ENCODE data around the gene CNTNAP2.

Gene CNTNAP2

DNA sequence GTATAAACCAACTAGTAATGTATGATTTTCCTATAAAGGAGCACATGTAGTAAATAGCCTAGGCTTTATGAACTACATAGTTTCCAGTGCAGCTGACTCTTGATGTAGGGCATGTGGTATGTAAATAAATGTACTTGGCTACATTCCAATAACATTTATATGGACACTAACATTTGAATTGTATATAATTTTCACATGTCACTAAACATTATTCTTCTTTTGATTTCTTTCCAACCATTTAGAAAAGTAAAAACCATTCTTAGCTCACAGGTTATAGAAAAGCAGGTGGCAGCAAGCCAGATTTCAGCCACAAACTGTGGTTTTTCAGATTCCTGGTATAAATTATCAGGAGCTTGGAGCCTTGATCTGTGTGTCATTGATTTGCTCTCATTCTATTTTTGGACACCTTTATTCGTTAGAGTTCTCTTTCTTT is 1182.0 kb downstream of the CNTNAP2 start:
- no peak for DNase-seq (ENCODE audit: low spot score)
- TF ChIP-seq, protein P1, sequence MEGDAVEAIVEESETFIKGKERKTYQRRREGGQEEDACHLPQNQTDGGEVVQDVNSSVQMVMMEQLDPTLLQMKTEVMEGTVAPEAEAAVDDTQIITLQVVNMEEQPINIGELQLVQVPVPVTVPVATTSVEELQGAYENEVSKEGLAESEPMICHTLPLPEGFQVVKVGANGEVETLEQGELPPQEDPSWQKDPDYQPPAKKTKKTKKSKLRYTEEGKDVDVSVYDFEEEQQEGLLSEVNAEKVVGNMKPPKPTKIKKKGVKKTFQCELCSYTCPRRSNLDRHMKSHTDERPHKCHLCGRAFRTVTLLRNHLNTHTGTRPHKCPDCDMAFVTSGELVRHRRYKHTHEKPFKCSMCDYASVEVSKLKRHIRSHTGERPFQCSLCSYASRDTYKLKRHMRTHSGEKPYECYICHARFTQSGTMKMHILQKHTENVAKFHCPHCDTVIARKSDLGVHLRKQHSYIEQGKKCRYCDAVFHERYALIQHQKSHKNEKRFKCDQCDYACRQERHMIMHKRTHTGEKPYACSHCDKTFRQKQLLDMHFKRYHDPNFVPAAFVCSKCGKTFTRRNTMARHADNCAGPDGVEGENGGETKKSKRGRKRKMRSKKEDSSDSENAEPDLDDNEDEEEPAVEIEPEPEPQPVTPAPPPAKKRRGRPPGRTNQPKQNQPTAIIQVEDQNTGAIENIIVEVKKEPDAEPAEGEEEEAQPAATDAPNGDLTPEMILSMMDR (IDR thresholded peaks at IDR 0.05) = no peak

DNA sequence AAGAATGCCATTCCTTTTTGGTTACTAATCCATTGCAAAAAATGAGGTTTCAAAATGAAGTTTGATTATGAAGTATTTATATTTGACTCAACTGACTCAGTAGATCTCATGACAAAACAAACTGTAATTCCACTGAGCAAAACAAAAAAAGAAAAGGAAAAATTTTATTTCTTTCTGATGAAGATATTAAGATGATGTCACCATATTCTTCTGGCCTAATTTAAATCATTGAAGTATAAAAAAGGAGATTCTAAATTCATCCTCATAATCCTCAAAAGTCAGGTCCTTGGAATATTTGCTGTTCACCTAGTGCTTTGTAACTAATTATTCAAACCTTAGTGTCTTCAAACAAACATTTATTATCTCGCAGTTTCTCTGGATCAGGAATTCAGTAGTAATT is 1183.7 kb downstream of the CNTNAP2 start:
- DNase-seq (ENCODE audit: low spot score) = no peak
- H3K27ac ChIP-seq = no peak overlapping the region
- H3K4me3 ChIP-seq = no peak overlapping the region
- TF ChIP-seq, protein P1 (IDR thresholded peaks at IDR 0.05) = no peak

More for the DNA sequence above, 1182.0 kb downstream of the CNTNAP2 start:
- Histone ChIP-seq H3K4me3 (no peak overlapping the region), H3K27ac (no peak overlapping the region)

- TF ChIP-seq, protein P1 (IDR thresholded peaks at IDR 0.05) = no peak
- DNase-seq (ENCODE audit: low spot score) = no peak
- Histone ChIP-seq H3K27ac (no peak overlapping the region), H3K4me3 (no peak overlapping the region)
These were observed 1187.8 kb downstream of the CNTNAP2 start for GRCh38 chr7:147304376-147304775.

DNA sequence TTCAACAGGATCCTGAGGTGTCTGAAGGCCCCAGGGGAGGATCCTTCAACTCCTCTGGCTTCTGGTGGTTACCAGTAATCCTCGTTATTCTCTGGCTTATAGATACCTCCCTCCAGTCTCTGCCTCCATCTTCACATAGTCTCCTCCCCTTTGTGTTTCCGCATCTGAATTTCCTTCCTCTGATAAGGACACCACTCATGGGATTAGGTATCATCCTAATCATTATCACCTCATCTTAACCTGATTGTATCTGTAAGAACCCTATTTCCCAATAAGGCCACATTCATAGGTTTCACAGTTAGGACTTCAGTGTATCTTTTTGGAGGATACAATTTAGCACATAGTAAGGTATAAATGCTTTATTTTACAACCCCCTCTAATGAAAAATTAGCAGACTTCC is 1189.2 kb downstream of the CNTNAP2 start:
- TF ChIP-seq, protein P1 (IDR thresholded peaks at IDR 0.05) = no peak
- no peak overlapping the region for H3K4me3 ChIP-seq

GRCh38 chr7:147308539-147308938 is 1191.9 kb downstream of the CNTNAP2 start:
- Histone ChIP-seq H3K27ac (no peak overlapping the region), H3K4me3 (no peak overlapping the region)
- TF ChIP-seq, protein P1 (IDR thresholded peaks at IDR 0.05) = no peak
- no peak for DNase-seq (ENCODE audit: low spot score)

More for the DNA sequence above, 1189.2 kb downstream of the CNTNAP2 start:
- H3K27ac ChIP-seq = no peak overlapping the region
- DNase-seq (ENCODE audit: low spot score) = no peak

GRCh38 chr7:147311336-147311735 is 1194.7 kb downstream of the CNTNAP2 start:
- TF ChIP-seq, protein P1 (IDR thresholded peaks at IDR 0.05) = no peak
- no peak for DNase-seq (ENCODE audit: low spot score)
- Histone ChIP-seq H3K4me3 (no peak overlapping the region), H3K27ac (no peak overlapping the region)

DNA sequence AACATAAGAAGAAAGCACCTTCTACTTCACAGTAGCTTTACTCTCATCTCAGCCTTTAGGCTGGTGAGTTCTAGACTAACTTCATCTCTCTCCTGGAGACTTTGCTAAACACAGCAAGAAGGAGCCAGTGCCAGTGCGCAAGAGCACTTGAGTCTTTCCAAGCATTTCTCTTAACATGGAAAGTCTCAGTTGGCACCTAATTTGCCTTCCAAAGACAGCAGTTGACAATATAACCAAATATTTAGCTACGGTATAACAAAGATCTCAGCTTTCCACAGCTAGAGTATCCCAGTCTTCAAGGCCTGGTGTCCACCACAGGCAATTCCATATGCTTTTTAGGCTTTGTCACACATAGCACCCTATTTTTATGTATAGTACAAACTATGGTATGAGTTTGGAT is 1204.9 kb downstream of the CNTNAP2 start:
- DNase-seq (ENCODE audit: low spot score) = no peak
- Histone ChIP-seq H3K4me3 (no peak overlapping the region), H3K27ac (no peak overlapping the region)
- TF ChIP-seq, protein P1 (IDR thresholded peaks at IDR 0.05) = no peak

Measured in coronary artery (tissue), 2 donors.